K562 (cell line): Measurements from ENCODE around the gene WRAP53. TPM values are rescaled to one million over a fixed set of nuclear protein-coding genes. Genes with fewer than 3 reads are reported as not detected.

Experiments
- ATAC-seq: fragments of 200-7000 bp; cut with Tn5 transposase; 3 replicates; pipeline ENCODE4 v1.9.1; 2020; ENCODE audit warnings: moderate library complexity
- BruUV-seq: library from RNA; stranded (reverse); fragments of 400-500 nt; replicated peaks from 2 replicates; lab custom pipeline; 2021; lab: Mats Ljungman, UMichigan
- CTCF ChIA-PET: fragments of 300-600 bp; formaldehyde crosslinking; extraction: SDS; loops from one replicate; lab custom pipeline; 2021; ENCODE audit warnings: low intra/inter-chr PET ratio; lab: Yijun Ruan, JAX
- POLR2A ChIA-PET: fragments of 300-600, 350-650 bp; sonication (Branson Sonifier 250); formaldehyde crosslinking; extraction: SDS; loops from one replicate; lab custom pipeline; 2021; ENCODE audit warnings: antibody characterized with exemption, inconsistent platforms; lab: Yijun Ruan, JAX
- DNase-seq, 4 experiments: peaks; one replicate each; pipeline versions ENCODE4 v3.0.0 to v3.0.0-alpha.2; 2011 to 2018; ENCODE audit warnings: low spot score in 3 of 4, mixed read lengths in 3 of 4; ENCODE audit errors: extremely low read depth in 1 of 4
- FAIRE-seq: peaks from 2 replicates; lab custom pipeline; 2011; peaks lifted over from hg19 to GRCh38; lab: Jason Lieb, UNC
- H2AFZ ChIP-seq: 2 replicates; pipeline ENCODE4 v1.6.0; 2011; ENCODE audit warnings: low read depth, low read length, control low read depth, inconsistent platforms
- H3K27ac ChIP-seq: fragments of 200-600 bp; 3 replicates; pipeline ENCODE4 v1.8.0; 2011; ENCODE audit warnings: low read depth, mild to moderate bottlenecking, control low read depth, inconsistent platforms, low read length, moderate library complexity, mixed read lengths; ENCODE audit errors: extremely low read depth
- H3K27me3 ChIP-seq, 2 experiments: fragments of 300-600 bp in 1 of 2; 2 replicates in 1 of 2; 3 replicates in 1 of 2; pipeline versions ENCODE4 v1.6.0 to v1.8.0; 2011; ENCODE audit warnings: inconsistent platforms in 2 of 2, low read length in 2 of 2, mild to moderate bottlenecking in 1 of 2, mixed read lengths in 1 of 2, moderate library complexity in 1 of 2; ENCODE audit not compliant: control insufficient read depth in 2 of 2, insufficient read depth in 2 of 2
- H3K36me3 ChIP-seq: fragments of 300-600 bp; 3 replicates; pipeline ENCODE4 v1.8.0; 2011; ENCODE audit warnings: mild to moderate bottlenecking, low read length, inconsistent platforms; ENCODE audit not compliant: control insufficient read depth, insufficient read depth
- H3K4me1 ChIP-seq, 2 experiments: fragments of 200-600 bp in 1 of 2; replicated peaks in 1 of 2; 2 replicates in 1 of 2; 3 replicates in 1 of 2; pipeline versions ENCODE4 v1.5.1 to v1.8.0; 2011; ENCODE audit warnings: inconsistent platforms in 2 of 2, low read length in 2 of 2, mild to moderate bottlenecking in 1 of 2, mixed read lengths in 1 of 2, moderate library complexity in 1 of 2; ENCODE audit not compliant: control insufficient read depth in 2 of 2, insufficient read depth in 2 of 2
- H3K4me2 ChIP-seq: 2 replicates; pipeline ENCODE4 v1.6.1; 2011; ENCODE audit warnings: low read length, control low read depth, inconsistent platforms, mixed read lengths; ENCODE audit not compliant: insufficient read depth
- H3K4me3 ChIP-seq: fragments of 200-600 bp; sonication (generic), shearing (Covaris generic); 2 replicates; pipeline ENCODE4 v1.5.1; 2016; ENCODE audit warnings: control low read depth, inconsistent platforms
- H3K79me2 ChIP-seq: fragments of 200-600 bp; 3 replicates; pipeline ENCODE4 v1.8.0; 2011; ENCODE audit warnings: low read length, inconsistent platforms; ENCODE audit not compliant: control insufficient read depth, insufficient read depth
- H3K9ac ChIP-seq, 2 experiments: 2 replicates each; pipeline versions ENCODE4 v1.6.0 to v1.6.1; 2011; ENCODE audit warnings: low read depth in 2 of 2, low read length in 2 of 2, control low read depth in 1 of 2, inconsistent platforms in 1 of 2, mild to moderate bottlenecking in 1 of 2, mixed read lengths in 1 of 2; ENCODE audit not compliant: insufficient read depth in 1 of 2
- H3K9me1 ChIP-seq: one replicate; pipeline ENCODE4 v1.6.0; 2011; ENCODE audit warnings: inconsistent platforms, mild to moderate bottlenecking, low read length, moderate library complexity; ENCODE audit not compliant: control insufficient read depth, insufficient read depth
- H3K9me3 ChIP-seq: replicated peaks from 2 replicates; pipeline ENCODE4 v1.5.1; 2011; ENCODE audit warnings: low read depth, low read length, inconsistent platforms; ENCODE audit not compliant: control insufficient read depth, insufficient read depth
- H4K20me1 ChIP-seq: replicated peaks from 2 replicates; pipeline ENCODE4 v1.6.1; 2011; ENCODE audit warnings: low read length, inconsistent platforms, mixed read lengths; ENCODE audit not compliant: control insufficient read depth, insufficient read depth
- CLOCK ChIP-seq: fragments of 250-450 bp; sonication (Bioruptor Pico); IDR thresholded peaks from 2 replicates; pipeline ENCODE4 v1.4.0; 2020; ENCODE audit warnings: mild to moderate bottlenecking, moderate library complexity, borderline replicate concordance
- E2F6 ChIP-seq, 2 experiments: IDR thresholded peaks; 2 replicates each; pipeline ENCODE4 v1.6.1; 2011; ENCODE audit warnings: borderline replicate concordance in 1 of 2, control low read depth in 1 of 2, low read depth in 1 of 2, low read length in 1 of 2, mild to moderate bottlenecking in 1 of 2, mixed read lengths in 1 of 2, moderate library complexity in 1 of 2; ENCODE audit not compliant: insufficient read depth in 1 of 2, insufficient read length in 1 of 2, poor library complexity in 1 of 2, severe bottlenecking in 1 of 2; ENCODE audit errors: extremely low read depth in 1 of 2
- EWSR1 ChIP-seq: fragments of 450-650 bp; IDR thresholded peaks from 2 replicates; pipeline ENCODE4 v1.6.1; 2018; ENCODE audit warnings: borderline replicate concordance, mild to moderate bottlenecking, low read depth, moderate library complexity; ENCODE audit not compliant: partially characterized antibody
- NCOA1 ChIP-seq: fragments of 450-650 bp; IDR thresholded peaks from 2 replicates; pipeline ENCODE4 v1.6.1; 2016; ENCODE audit warnings: low read depth
- TAF15 ChIP-seq: fragments of 200-400 bp; formaldehyde crosslinking; IDR thresholded peaks from 2 replicates; pipeline ENCODE4 v1.6.1; 2017; ENCODE audit warnings: mild to moderate bottlenecking, low read depth, low read length, moderate library complexity
- ZNF79 ChIP-seq: fragments of 250-450 bp; sonication (Bioruptor Pico); IDR thresholded peaks from 2 replicates; pipeline ENCODE4 v1.4.0; 2020; ENCODE audit warnings: low read depth, mild to moderate bottlenecking, moderate library complexity
- WGBS: fragments of 100-300 bp; shearing (Covaris generic); methylation state at CpG from one replicate; pipeline ENCODE4 v1.1.6; 2016; ENCODE audit warnings: low coverage, mixed read lengths; ENCODE audit not compliant: insufficient coverage; ENCODE audit errors: missing lambda C conversion rate; 5-methylcytosine and 5-hydroxymethylcytosine counted together
- in situ Hi-C: fragments of 300-500 bp; cut with MboI; formaldehyde crosslinking; loops from 4 replicates; pipeline ENCODE4 v1.15.0; 2018; ENCODE audit warnings: inconsistent platforms, mixed read lengths
- intact Hi-C: fragments of 100-400 bp; cut with micrococcal nuclease; formaldehyde crosslinking; loops from 2 replicates; pipeline ENCODE4 v1.14.2; 2022
- polyA plus RNA-seq, 8 experiments: library from polyadenylated mRNA; depleted of rRNA in 4 of 8; stranded (reverse) in 5 of 8; unstranded in 3 of 8; fragments of >200 nt; fragmentation: Nextera tagmentation in 2 of 8; fragmentation: Illumina TruSeq in 1 of 8; extraction: Ambion mirVana in 2 of 8; extraction: Trizol in 1 of 8; gene quantifications; 2 replicates each; pipeline versions ENCODE4 v1.2.1 to v1.2.3, GENCODE V29; 2011 to 2014; ENCODE audit warnings: inconsistent platforms in 1 of 8, missing spikeins in 1 of 8
- total RNA-seq, 7 experiments: library from RNA; depleted of rRNA in 6 of 7; stranded (reverse); fragments of >200 nt in 6 of 7; fragmentation: Illumina TruSeq in 2 of 7; extraction: Trizol in 2 of 7; gene quantifications; 2 replicates each; pipeline versions ENCODE4 v1.2.1 to v1.2.3, GENCODE V29; 2011 to 2021; ENCODE audit warnings: low replicate concordance in 1 of 7

WRAP53 gene
- total and polyA plus RNA-seq, 9 of the 15 experiments (the other 6 are each of a cell fraction or from before 2014, with no cell fraction given), result 0.72 to 18.2 (median 13.4) TPM

GRCh38 chr17:7740481-7741001, 52.3 kb downstream of the WRAP53 start:
- H4K20me1 ChIP-seq, result 0 out of 2 replicates have a peak, but pooled peaks cover 3% of the 10 kb centered on the region
- no peak overlapping the region for H3K4me3 ChIP-seq
- H3K27me3 ChIP-seq, result peaks cover 18 to 48% of the 10 kb centered on the region in 2 experiments; a peak in 4 of 5 replicates
- in situ Hi-C loops (loop anchor here (10.0 kb wide), 1 partner anchor 244 kb away; no protein-coding TSS in a partner anchor), intact Hi-C loops (loop anchor here (5.0 to 10.0 kb wide), 2 partner anchors 114 to 157 kb away; partner anchors contain the start of genes CYB5D1, NAA38 and TMEM88)
- H3K9me1 ChIP-seq, result no peaks in the 10 kb centered on the region
- H3K4me2 ChIP-seq, result no peak overlapping the region
- DNase-seq (no peak), ATAC-seq (no peak), FAIRE-seq (no peak)
- H3K36me3 ChIP-seq, result no peaks in the 10 kb centered on the region
- peaks cover 0 to 4% of the 10 kb centered on the region in 2 experiments; a peak in 3 of 5 replicates for H3K4me1 ChIP-seq
- no peaks in the 10 kb centered on the region for H3K9me3 ChIP-seq
- H2AFZ ChIP-seq, result no peak overlapping the region
- no peaks in the 10 kb centered on the region for H3K79me2 ChIP-seq
- no TSS peak for BruUV-seq
- no peak for TF ChIP-seq TAF15
- TF ChIP-seq ZNF79 (CRISPR knock-in tag), result no peak
- TF ChIP-seq NCOA1, result no peak
- no peak for TF ChIP-seq CLOCK (CRISPR knock-in tag)
- TF ChIP-seq EWSR1, result no peak
- peak in 1 of 2 experiments; percentile 15 for TF ChIP-seq E2F6 (IDR thresholded peaks at IDR 0.05; ENCODE audit: borderline replicate concordance in 1 of 2, extremely low read depth in 1 of 2, insufficient read depth in 1 of 2, insufficient read length in 1 of 2, low read depth in 1 of 2, low read length in 1 of 2, poor library complexity in 1 of 2, severe bottlenecking in 1 of 2)
- H3K9ac ChIP-seq, result no peak overlapping the region
- H3K27ac ChIP-seq, result no peak overlapping the region
- POLR2A ChIA-PET, result interaction anchor here (0.6 to 0.7 kb wide), 2 partner anchors 9 to 18 kb away, joined by 3 read pairs; no protein-coding TSS in a partner anchor
- CTCF ChIA-PET, result no interaction called here
- WGBS, result 24% methylated on average over 27 of the region's 42 CpGs
